Adrenal gland (tissue), 12 donors: ENCODE data around the gene RBPJ. TPM values are rescaled to one million over a fixed set of nuclear protein-coding genes. Genes with fewer than 3 reads are reported as not detected.
"Not testable (repeated sequence)": the region's sequence is repeated elsewhere in the genome, so short reads cannot be mapped to it uniquely, and the experiment has no call there.

Experiments
- DNase-seq, 7 donors: peaks; one replicate each; pipeline ENCODE4 v3.0.0-alpha.2; 2019 to 2020
- H3K27ac ChIP-seq, 5 donors: fragments of 200-600 bp; sonication (generic) in 4 of 5; 1 replicate in 3 of 5; 2 replicates in 2 of 5; pipeline versions ENCODE4 v1.5.1 to v1.8.0; 2016 to 2020; ENCODE audit warnings: mild to moderate bottlenecking in 1 of 5
- H3K27me3 ChIP-seq: fragments of 200-600 bp; 2 replicates; pipeline ENCODE4 v1.8.0; 2021
- H3K36me3 ChIP-seq, 2 donors: fragments of 200-600 bp; replicated peaks in 1 of 2; 1 replicate in 1 of 2; 2 replicates in 1 of 2; pipeline versions ENCODE4 v1.5.1 to v1.8.0; 2018 to 2022
- H3K4me1 ChIP-seq, 2 donors: fragments of 200-600 bp; replicated peaks in 1 of 2; 1 replicate in 1 of 2; 2 replicates in 1 of 2; pipeline versions ENCODE4 v1.5.1 to v1.8.0; 2018 to 2021
- H3K4me3 ChIP-seq, 4 donors: fragments of 200-600 bp; sonication (generic) in 3 of 4; one replicate each; pipeline ENCODE4 v1.5.1; 2016 to 2018
- H3K9me3 ChIP-seq, 3 donors: fragments of 200-600 bp; sonication (generic) in 1 of 3; replicated peaks in 1 of 3; 1 replicate in 2 of 3; 2 replicates in 1 of 3; pipeline versions ENCODE4 v1.5.1 to v1.8.0; 2016 to 2021
- CTCF ChIP-seq, 6 experiments: fragments of 450-650 bp in 4 of 6; fragments of 200-600 bp in 2 of 6; sonication (generic) in 1 of 6; IDR thresholded peaks; 1 replicate in 5 of 6; 2 replicates in 1 of 6; pipeline versions ENCODE4 v1.5.1 to v1.8.0; 2016 to 2021; ENCODE audit warnings: antibody characterized with exemption in 6 of 6, mild to moderate bottlenecking in 2 of 6, moderate library complexity in 1 of 6
- POLR2A ChIP-seq, 2 donors: fragments of 450-650 bp; IDR thresholded peaks; one replicate each; pipeline ENCODE4 v1.6.1; 2017; ENCODE audit warnings: antibody characterized with exemption in 2 of 2, mild to moderate bottlenecking in 2 of 2, moderate library complexity in 1 of 2
- WGBS, 4 donors: extraction: QIAGEN DNeasy Blood & Tissue Kit in 2 of 4; methylation state at CpG; one replicate each; pipeline versions ENCODE4 v1.1.5 to v1.1.7; 2013 to 2017; 5-methylcytosine and 5-hydroxymethylcytosine counted together
- intact Hi-C, 2 donors: fragments of 100-400 bp; cut with DNase I; formaldehyde crosslinking; loops; one replicate each; pipeline versions ENCODE4 v1.14.1 to v1.15.0; 2022 to 2023
- polyA plus RNA-seq, 3 donors: library from polyadenylated mRNA; stranded (reverse); fragments of 200-250 nt in 2 of 3; fragments of 350-450 nt in 1 of 3; fragmentation: Illumina TruSeq in 1 of 3; extraction: RNeasy Lipid Tissue Mini Kit (QIAGEN cat#74804) in 1 of 3; gene quantifications; one replicate each; pipeline ENCODE4 v1.2.3, GENCODE V29; 2013 to 2014
- total RNA-seq, 9 donors: library from RNA; depleted of rRNA in 4 of 9; stranded (reverse); fragments of >200 nt in 4 of 9; fragments of 120-200 nt in 1 of 9; fragmentation: NEBNext Ultra II Directional in 1 of 9; extraction: Animal tissue kit (Norgen Biotek cat#: 25700) in 1 of 9; gene quantifications; one replicate each; pipeline versions ENCODE4 v1.1.0 to v1.2.4, GENCODE V29; 2013 to 2023
- donor health status: healthy with polysubstance abuse.
- donor health status: Bipolar disorder and iron deficiency.
- donor health status: DM: yes; HTN: yes; CAD: no.
- donor health status: DM: no; HTN: no; CAD: no.
- donor health status: DM: no; HTN: no; CAD: no.
- donor health status: DM: yes; HTN: yes; CAD: no.

RBPJ gene
- total and polyA plus RNA-seq, 12 donors, result 23.4 to 76.1 (median 51.8) TPM

- intact Hi-C loops, result loop anchor here in 1 of 2 donors (10.0 kb wide), 1 partner anchor 315 kb away; no protein-coding TSS in a partner anchor
- TF ChIP-seq POLR2A (IDR thresholded peaks at IDR 0.05) (no peak), CTCF (IDR thresholded peaks at IDR 0.05) (no peak)
- Histone ChIP-seq H3K9me3 (no peaks in the 10 kb centered on the region), H3K4me1 (peaks cover 0 to 9% of the 10 kb centered on the region in 2 donors), H3K36me3 (no peaks in the 10 kb centered on the region), H3K4me3 (no peak overlapping the region), H3K27me3 (no peaks in the 10 kb centered on the region), H3K27ac (no peak overlapping the region)
- no peak for DNase-seq
- 94 to 100% (median 98%) methylated on average over 1 of the region's 1 CpG for WGBS, 4 donors
Observed at GRCh38 chr4:26400132-26400531, 79.3 kb downstream of the RBPJ start.

- 91 to 100% (median 97%) methylated on average over 3 of the region's 3 CpGs for WGBS, 4 donors
- not testable (repeated sequence) for H3K4me1 ChIP-seq, H3K9me3 ChIP-seq, DNase-seq, H3K27me3 ChIP-seq, H3K36me3 ChIP-seq, H3K27ac ChIP-seq, H3K4me3 ChIP-seq
- intact Hi-C loops, result loop anchor here in 1 of 2 donors (10.0 kb wide), 1 partner anchor 317 kb away; no protein-coding TSS in a partner anchor
Observed at GRCh38 chr4:26402017-26402416, 81.2 kb downstream of the RBPJ start.

- Histone ChIP-seq H3K4me3 (no peak overlapping the region), H3K27ac (no peak overlapping the region), H3K9me3 (peaks cover 0 to 9% (median 9%) of the 10 kb centered on the region in 3 donors), H3K4me1 (no peaks in the 10 kb centered on the region), H3K27me3 (no peaks in the 10 kb centered on the region), H3K36me3 (no peaks in the 10 kb centered on the region)
- TF ChIP-seq POLR2A (IDR thresholded peaks at IDR 0.05) (no peak), CTCF (IDR thresholded peaks at IDR 0.05) (no peak)
- DNase-seq, result no peak
- intact Hi-C loops, result loop anchor here in 1 of 2 donors (10.0 kb wide), 1 partner anchor 318 kb away; no protein-coding TSS in a partner anchor
- WGBS, 4 donors, result 52 to 70% (median 63%) methylated on average over 3 of the region's 3 CpGs
Observed at GRCh38 chr4:26402458-26402857, 81.6 kb downstream of the RBPJ start.

- peaks cover 0 to 9% (median 9%) of the 10 kb centered on the region in 3 donors for H3K9me3 ChIP-seq
- no peaks in the 10 kb centered on the region for H3K4me1 ChIP-seq
- TF ChIP-seq CTCF (IDR thresholded peaks at IDR 0.05), result no peak
- TF ChIP-seq POLR2A (IDR thresholded peaks at IDR 0.05), result no peak
- no peaks in the 10 kb centered on the region for H3K27me3 ChIP-seq
- intact Hi-C loops, result loop anchor here in 1 of 2 donors (10.0 kb wide), 1 partner anchor 320 kb away; no protein-coding TSS in a partner anchor
- DNase-seq, result no peak
- H3K27ac ChIP-seq, result no peak overlapping the region
- whole genome bisulfite sequencing, 4 donors, result 87 to 95% (median 91%) methylated on average over 3 of the region's 3 CpGs
- H3K4me3 ChIP-seq, result no peak overlapping the region
- no peaks in the 10 kb centered on the region for H3K36me3 ChIP-seq
Observed at GRCh38 chr4:26404743-26405206, 84.0 kb downstream of the RBPJ start.
